GM20431 (cell line): ENCODE data around the gene ACTG2.
"Not testable (repeated sequence)": the region's sequence is repeated elsewhere in the genome, so short reads cannot be mapped to it uniquely, and the experiment has no call there.

Experiments
- in situ Hi-C: fragments of 300-500 bp; cut with MseI, MboI; formaldehyde crosslinking; loops from one replicate; pipeline ENCODE4 v1.15.0; 2020; ENCODE audit warnings: low sequenced_read_pairs; ENCODE audit not compliant: unreplicated experiment

Gene ACTG2

DNA sequence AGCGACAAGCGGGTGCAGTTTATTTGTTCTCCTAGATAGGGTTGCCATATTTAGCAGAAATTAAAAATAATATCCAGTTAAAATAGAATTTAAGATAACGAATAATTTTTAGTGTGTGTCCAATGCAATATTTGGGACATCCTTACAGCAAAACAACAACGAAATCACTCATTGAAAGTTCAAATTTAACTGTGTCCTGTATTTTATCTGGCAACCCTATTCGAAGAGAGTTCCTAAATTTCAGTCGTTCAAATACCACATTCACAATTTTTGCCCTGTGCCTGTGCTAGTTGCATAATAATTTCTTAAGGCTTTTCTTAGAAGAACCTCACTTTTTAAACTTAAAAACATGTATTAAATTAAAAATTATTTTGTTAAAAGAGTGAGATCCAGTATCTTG lies 34.5 kb downstream of the ACTG2 start:
- in situ Hi-C loops, result no loop called here

DNA sequence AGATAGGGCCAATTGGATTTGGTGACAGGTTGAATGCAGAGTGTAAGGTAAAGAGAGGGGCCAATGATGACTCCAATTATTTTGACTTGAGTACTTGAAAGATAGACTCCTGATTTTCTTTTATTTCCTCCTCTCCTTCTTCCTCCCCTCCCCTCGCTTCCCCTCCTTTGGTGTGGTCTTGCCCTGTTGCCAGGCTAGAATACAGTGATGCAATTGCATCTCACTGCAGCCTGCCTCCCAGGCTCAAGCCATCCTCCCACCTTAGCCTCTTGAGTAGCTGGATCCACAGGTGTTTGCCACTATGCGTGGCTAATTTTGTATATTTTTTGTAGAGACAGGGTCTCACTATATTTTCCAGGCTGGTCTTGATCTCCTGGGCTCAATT lies 36.1 kb downstream of the ACTG2 start:
- in situ Hi-C loops, result no loop called here

DNA sequence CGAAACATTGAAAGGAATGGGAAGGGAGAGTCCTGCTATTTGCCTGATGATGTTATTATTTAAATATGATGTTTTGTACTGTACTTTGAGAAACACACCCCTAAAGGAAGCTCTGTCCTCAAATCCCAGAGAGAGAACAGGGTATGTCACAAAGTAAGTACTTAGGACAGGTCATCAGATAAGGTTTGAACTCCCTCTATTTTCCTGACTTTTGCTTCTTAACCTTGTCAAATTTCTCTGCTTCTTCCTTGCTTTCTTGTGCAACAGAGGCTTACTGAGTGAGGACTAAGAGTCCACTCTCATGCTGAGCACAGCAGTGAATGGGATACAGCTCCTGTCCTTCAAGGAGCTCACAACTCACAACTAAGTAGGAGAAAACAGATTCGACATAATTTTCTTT lies 37.6 kb downstream of the ACTG2 start:
- in situ Hi-C loops, result no loop called here

DNA sequence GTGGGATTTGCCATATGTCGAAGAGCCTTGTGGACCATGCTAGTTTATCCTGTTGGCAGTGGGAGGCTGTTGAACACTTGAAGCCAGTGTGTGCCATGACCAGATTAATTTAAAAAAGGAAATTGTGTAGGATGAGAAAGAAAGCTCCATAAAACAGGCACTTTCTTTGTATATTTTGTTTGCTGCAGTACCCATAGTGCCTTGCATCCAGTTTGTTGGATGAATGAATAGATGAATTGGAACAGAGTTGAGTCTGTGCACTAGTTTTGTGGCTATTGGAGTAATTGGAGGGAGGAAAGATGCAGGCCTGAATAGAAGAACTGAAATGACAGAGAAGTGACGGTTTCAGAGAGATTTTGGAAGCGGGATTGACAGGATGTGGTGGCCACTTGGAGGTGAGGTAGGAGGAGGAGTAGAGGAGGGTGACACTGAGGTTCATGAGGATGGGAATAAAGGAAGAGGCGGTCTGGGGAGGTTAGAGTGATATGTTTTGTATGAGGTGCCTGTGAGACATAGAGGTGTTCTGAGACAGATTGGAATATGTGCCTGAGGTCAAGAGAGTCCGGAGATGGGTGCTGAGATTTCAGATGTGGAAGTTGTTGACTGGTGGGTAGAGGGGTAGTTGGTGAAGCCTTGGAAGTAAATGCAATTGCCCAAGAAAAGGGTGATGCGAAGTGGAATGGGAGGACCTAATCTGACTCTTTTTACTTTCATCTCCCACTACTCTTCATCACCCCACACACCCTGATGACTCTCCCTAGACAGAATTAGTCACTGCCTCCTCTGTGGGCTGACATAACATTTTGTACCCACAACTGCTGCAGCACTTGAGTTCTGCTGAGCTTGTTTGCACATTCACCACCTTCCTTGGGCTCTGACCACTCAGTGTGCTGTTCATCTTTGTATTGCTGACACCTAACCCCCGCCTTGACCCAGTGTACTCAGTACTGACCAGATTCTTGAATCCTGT lies 39.0 kb downstream of the ACTG2 start:
- in situ Hi-C loops, result no loop called here

DNA sequence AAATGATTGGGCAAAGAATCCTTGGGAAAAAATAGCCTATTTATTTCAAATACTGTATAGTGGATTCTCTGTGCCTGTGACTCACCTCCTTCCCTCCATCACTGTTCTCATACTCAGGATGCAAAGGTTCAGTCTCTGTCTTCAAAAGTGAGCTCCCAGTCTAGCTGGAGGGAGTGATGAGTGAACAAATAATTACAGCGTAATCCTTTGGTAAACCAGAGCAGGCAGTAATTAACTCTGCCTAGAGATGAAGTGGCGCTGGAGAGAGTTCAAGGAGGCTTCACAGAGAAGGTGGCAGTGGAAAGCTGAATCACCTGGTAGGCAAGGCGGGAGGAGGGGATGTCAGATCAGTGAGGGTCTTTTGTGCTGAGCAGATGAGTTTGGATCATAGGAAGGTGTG lies 40.4 kb downstream of the ACTG2 start:
- in situ Hi-C loops, result no loop called here

DNA sequence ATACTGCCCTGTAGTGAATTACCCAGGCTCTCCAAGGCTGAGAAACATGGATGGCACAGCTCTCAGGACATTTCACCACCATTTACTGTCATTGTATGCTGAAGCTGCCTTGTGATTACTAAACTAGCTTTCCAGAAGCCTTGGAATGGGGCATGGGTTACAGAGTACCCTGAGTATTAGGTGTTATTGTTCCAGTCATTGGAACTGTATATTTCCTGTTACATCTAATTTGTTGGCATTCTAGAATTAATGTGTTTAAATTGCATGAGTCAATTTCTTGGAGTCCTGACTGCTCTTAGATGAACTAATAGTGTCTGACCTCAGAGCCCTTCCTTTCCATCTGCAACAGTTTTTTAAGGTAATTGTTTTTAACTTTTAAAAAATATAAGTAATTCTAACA lies 42.8 kb downstream of the ACTG2 start:
- in situ Hi-C loops, result no loop called here

DNA sequence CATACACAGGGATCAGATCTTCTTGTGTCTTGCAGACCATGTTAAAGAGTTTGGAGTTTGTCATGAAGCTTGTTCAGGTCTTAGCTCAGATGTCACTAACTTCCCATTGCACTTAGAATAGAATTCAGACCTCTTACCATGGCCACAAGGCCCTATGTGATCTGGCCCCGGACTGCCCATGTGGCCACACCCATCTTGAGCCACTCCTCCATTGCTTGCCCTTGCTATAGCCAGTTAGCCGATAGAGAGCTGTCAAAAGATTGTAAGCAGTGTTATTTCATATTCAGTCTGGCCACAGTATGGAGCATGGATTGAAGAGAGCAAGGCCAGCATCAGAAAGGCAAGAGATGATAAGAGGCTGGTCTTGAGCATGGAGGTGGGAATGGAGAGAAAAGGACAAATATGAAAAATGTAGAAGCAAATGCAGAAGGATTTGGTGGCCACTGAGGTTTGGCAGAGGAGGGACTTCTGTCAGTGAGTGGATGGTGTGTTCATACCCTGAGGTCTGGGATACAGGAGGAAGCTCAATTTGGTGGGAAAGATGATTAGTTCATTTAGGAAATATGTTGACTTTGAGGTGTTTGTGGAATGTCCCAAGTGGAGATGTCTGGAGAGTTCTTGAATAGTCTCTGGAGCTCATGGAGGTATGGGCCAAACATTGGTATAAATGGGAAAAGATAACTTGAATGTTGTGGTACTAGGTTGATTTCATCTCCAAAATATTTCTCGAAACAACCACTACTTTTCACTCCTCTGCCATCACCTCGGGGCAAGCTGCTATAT lies 44.5 kb downstream of the ACTG2 start:
- in situ Hi-C loops, result no loop called here

DNA sequence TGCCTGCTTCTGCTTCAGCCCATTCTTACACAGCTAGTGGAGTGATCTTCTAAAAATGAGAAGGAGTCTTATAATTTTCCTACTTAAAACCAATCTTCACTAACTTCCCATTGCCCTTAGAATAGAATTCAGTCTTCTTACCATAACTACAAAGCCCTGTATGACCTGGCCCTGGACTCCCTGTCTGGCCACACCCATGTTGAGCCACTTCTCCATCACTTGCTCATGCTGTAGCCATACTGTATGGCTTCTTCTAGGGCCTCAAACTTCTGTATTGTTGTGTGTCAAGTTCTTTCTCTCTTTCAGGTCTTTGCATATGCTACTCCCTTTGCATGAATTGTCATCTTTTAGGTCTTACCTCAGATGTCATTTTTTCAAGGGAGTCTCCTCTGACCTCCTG lies 45.1 kb downstream of the ACTG2 start:
- in situ Hi-C loops, result no loop called here

DNA sequence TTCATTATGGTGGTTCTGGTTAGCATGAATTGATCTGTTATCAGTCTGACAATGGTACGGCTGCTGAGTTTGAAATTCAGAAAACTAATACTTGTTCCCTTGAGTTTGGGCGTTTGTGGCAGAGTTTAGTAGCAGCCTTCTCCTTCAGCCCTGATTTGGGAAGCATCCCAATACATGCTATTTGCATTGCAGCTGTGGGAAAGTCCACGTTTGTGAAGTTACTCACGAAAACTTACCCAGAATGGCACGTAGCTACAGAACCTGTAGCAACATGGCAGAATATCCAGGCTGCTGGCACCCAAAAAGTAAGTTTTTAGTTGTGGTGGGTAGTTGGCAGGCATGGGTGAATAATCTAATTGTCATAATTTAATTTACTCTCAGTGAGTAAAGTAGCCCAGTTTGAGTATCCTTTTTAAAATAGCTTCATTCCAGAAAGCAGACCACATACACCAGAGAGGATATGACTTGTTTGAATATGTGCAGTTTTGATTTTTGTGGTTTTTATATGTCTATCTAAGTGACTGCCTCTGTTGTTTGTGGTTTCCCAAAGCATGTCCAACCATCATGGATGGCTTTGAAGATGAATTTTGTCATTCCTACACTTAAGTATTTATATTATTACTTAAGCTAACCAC lies 46.0 kb downstream of the ACTG2 start:
- in situ Hi-C loops, result no loop called here

DNA sequence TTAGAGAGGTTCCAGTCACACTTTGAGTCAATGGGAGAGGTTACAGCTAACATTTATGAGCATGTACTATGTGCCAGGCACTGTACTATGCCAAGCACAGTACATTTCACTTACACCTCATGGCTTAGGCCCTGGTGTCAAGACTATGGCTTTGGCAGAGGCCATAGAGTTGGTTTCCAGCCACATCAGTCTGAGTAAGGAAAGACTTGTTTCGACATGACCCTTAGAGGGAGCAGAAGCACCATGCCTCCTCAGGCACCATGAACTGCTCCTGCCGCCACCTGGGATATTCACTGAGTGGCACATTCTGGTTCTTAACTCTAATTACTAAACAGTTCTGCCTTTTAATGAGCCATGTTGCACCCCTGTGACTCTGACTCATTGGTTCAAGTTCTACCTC lies 46.6 kb downstream of the ACTG2 start:
- in situ Hi-C loops, result no loop called here

DNA sequence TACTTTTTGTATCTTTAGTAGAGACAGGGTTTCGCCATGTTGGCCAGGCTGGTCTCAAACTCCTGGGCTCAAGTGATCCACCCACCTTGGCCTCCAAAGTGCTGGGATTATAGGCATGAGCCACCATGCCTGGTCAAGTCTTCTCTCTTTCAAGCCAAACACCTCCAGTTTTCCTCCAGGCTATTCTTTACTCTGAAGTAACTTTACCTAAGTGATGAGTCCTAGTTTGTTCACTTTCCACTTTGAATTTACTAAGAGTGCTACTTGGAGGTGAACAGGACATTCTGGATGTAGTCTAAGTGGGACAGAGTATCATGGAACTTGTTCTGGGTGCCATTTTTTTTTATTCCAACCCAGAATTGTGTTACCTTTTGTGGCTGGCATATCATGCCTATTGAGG lies 47.3 kb downstream of the ACTG2 start:
- in situ Hi-C loops, result not testable (repeated sequence)

DNA sequence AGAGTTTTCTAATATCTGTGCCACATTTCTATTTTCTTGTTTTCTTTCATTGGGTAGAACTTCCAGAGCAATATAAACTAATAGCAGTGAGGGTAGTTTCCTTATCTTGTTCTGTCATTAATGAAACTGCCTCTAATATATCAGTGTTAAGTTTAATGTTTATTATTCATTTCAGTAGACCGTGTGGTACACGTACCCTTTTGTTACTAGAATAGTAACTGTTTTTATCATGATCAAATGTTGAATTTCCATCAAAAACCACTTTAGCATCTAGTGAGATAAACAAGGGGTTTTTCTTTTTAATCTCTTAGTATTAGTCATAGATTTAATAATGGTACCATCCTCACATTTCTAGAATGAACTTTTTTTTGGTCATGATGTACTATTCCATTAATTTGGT lies 49.9 kb downstream of the ACTG2 start:
- in situ Hi-C loops, result no loop called here

DNA sequence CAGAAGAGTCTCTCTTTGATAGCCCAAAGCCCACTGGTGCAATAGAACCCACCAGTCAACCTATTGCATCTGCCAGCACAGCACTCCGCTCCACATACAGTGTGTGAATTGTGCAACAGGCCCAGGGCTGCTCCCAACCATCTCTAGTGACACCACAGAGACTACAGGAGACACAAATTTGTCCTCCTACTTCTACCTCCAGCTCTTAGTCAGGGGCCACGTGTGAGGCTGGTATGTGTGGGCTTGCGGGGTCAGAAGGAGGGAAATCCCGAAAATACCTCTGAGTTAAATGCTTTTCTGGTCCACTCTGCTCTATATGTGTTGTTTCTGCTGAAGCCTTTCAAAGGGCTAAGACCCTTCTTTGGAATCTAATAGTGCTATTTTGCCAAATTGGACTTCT lies 51.9 kb downstream of the ACTG2 start:
- in situ Hi-C loops, result no loop called here

DNA sequence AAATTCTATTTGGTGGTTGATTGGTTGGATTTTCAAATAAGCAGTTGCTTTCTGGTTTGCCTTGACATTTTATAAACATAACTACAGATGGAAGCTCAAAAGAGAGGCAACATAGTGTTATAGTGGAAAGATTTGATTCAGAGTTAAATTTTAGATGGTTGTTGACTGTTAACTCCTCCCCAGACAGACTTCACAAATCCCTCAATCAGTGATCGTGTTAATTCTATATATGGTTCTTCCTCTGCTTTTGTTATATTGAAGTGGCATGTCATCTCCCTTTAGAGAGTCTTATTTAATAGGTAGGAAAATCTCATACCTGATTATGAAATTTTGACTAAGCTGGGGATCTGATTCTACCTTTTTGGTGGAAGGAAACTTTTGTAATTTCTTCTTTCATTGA lies 53.4 kb downstream of the ACTG2 start:
- in situ Hi-C loops, result no loop called here

DNA sequence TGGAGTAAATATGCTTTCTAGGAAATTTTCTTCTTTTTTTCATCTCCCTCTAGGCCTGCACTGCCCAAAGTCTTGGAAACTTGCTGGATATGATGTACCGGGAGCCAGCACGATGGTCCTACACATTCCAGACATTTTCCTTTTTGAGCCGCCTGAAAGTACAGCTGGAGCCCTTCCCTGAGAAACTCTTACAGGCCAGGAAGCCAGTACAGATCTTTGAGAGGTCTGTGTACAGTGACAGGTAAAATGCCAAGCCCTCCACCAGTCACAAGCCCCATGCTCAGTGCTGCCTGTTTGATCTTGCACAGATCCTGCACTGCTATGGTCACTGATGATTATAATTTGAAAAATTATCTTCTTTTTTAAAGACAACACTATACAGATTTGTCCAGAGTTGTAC lies 53.9 kb downstream of the ACTG2 start:
- in situ Hi-C loops, result no loop called here

DNA sequence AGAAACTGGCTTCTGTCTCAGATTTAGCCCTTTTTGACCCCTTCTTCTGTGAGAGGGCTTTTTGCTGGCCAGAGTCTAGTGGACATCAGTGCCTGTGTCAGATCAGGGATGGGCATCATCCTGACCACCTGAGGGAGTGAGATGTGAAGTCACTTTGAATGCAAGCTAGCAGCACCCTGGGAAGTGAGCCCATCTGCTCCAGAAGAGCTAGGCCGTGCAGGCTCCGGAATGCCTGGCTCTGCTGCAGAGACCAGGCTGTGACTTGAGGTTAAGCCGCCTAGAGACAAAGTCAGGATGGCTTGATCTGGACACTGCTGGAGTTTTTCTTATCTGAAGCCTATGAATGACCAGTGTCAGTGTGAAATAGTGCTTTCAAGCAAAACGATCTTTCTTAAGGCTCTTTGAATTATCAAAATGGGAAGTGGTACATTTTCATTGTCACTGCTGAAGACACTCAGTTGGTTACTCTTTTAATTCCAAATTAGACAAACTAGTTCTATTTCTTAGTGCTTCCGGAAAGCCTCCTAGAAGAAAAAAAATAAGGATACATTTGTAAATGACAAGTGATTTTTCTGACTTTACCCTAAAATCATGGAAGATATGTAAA lies 54.7 kb downstream of the ACTG2 start:
- in situ Hi-C loops, result no loop called here

DNA sequence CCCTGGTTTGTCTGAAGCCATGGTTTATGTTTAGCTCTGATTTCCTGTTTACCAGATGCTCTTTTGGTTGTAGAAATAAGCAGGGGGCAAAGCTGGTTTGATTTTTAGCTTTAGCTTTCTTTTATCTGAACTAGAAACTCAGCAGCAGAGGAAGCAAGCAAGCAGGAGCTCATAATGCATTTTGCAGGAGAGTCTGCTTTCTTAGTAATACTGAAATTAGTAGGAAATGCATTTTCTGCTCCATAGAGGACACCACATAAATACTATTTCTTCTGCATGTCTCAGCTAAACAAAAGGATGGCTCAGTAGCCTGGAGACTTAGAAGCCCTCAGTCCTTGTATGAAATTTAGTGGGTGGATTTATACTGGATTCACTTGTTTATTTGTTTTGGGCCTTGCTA lies 57.0 kb downstream of the ACTG2 start:
- in situ Hi-C loops, result no loop called here

DNA sequence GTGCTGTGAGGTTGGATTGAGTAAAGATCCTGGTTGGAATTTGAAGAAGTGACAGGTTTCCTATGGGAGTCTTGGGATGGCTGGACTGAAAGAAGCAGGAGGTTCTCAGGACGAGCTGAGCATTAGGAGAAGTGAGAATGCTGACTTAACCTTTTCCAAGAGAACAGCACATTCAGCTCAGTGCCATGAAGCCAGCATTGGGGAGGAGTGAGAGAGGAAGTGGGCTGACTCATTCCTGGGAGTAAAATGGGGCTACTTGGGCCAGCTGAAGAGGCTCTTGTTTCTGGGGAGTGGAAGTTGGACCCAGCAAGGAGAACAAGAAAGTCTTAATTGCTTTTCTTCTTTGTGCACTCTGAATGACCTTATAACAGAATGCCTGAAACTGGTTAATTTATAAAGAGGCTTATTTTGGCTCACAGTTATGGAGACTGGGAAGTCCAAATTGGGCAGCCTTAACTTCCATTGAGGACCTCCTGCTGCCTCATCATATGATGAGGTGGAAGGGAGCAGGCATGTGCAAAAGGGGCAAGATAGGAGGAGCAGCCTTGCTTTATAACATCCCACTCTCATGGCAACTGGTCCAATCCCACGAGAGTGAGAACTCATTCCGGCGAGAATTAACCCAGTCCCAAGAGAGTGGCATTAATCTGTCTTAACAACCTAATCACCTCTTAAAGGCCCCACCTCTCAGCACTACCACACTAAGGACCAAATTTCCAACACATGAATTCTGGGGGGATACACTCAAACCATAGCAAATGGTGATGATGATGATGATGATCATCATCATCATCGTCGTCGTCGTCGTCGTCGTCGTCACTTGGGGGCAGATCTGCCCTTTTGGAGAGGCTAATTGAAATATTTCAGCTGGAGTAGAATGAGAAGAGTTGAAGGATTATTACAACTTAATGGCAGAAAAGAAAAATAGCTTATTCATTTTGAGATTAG lies 60.0 kb downstream of the ACTG2 start:
- in situ Hi-C loops, result no loop called here

DNA sequence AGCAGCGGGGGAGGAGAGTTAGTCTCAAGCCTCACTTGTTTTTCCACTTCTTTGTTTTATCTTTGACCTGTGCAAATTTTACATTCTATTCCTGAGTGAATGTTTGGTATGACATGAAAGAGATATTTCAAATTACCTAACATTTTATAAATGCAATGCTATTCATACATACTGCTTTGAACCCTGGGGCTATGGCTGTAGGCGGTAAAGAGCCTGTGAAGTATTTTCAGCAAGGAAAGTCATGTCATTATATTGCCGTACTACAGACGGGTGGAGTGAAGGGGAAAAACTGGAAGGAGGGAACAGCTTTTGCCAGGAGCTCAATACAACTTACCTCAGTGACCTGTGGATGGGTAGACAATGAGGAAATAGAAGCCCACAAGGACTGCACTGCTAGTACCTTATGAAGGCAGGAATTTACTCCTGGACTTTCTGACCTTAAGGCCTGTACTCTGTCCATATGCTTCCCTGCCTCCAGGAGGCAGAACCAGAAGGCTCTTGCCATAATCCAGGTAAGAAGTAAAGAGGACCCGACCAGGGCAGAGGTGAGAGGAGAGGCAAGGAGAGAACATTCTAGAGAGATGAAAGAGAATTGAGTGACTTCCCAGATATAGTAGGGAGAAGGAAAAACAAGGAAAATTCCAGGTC lies 63.5 kb downstream of the ACTG2 start:
- in situ Hi-C loops, result no loop called here
